ENCODE measurements around the gene PARP4.

GRCh38 chr13:24456396-24456795 is 56.2 kb downstream of the PARP4 start:
- TF ChIP-seq CTCF (IDR thresholded peaks at IDR 0.05; ENCODE audit: low read length) (no peak), EZH2 (IDR thresholded peaks at IDR 0.05; ENCODE audit: borderline replicate concordance, low read length) (no peak)

Data from OCI-LY1 (cell line).